Endothelial cell of umbilical vein (primary cell): ENCODE data around the gene NF2. TPM values are rescaled to one million over a fixed set of nuclear protein-coding genes. Genes with fewer than 3 reads are reported as not detected.

ENCODE experiments used
- BruUV-seq: library from RNA; stranded (reverse); fragments of 400-500 nt; replicated peaks from 2 replicates; lab custom pipeline; 2021; lab: Mats Ljungman, UMichigan
- CTCF ChIA-PET: fragments of 300-600, 350-600 bp; sonication (Branson Sonifier 250); formaldehyde crosslinking; loops from one replicate; lab custom pipeline; 2021; ENCODE audit warnings: antibody characterized with exemption, inconsistent platforms; lab: Charles Lee
- POLR2A ChIA-PET: fragments of 300-600, 350-600 bp; sonication (Branson Sonifier 250); formaldehyde crosslinking; loops from one replicate; lab custom pipeline; 2021; ENCODE audit warnings: antibody characterized with exemption, inconsistent platforms; lab: Charles Lee
- DNase-seq: peaks from one replicate; pipeline ENCODE4 v3.0.0-alpha.2; 2011; ENCODE audit warnings: low read depth, low spot score
- FAIRE-seq: peaks from 2 replicates; lab custom pipeline; 2011; peaks lifted over from hg19 to GRCh38; lab: Jason Lieb, UNC
- H2AFZ ChIP-seq: 2 replicates; pipeline ENCODE4 v1.6.0; 2012; ENCODE audit warnings: low read depth, low read length, control low read depth, inconsistent platforms
- H3K27ac ChIP-seq: 2 replicates; pipeline ENCODE4 v1.5.1; 2011; ENCODE audit warnings: low read depth, mild to moderate bottlenecking, control low read depth, low read length, moderate library complexity; ENCODE audit not compliant: insufficient read depth
- H3K27me3 ChIP-seq, 2 experiments: 2 replicates each; pipeline versions ENCODE4 v1.6.0 to v1.6.1; 2011; ENCODE audit warnings: low read length in 2 of 2, mixed read lengths in 1 of 2; ENCODE audit not compliant: control insufficient read depth in 2 of 2, insufficient read depth in 2 of 2
- H3K36me3 ChIP-seq, 2 experiments: 2 replicates in 1 of 2; 3 replicates in 1 of 2; pipeline ENCODE4 v1.5.1; 2011; ENCODE audit warnings: low read length in 2 of 2, mild to moderate bottlenecking in 1 of 2, moderate library complexity in 1 of 2; ENCODE audit not compliant: control insufficient read depth in 2 of 2, insufficient read depth in 2 of 2; ENCODE audit errors: extremely low read depth in 1 of 2
- H3K4me1 ChIP-seq: 3 replicates; pipeline ENCODE4 v1.5.1; 2011; ENCODE audit warnings: mild to moderate bottlenecking, low read length; ENCODE audit not compliant: control insufficient read depth, insufficient read depth; ENCODE audit errors: extremely low read depth
- H3K4me2 ChIP-seq: 2 replicates; pipeline ENCODE4 v1.6.1; 2011; ENCODE audit warnings: low read length, control low read depth, mixed read lengths; ENCODE audit not compliant: insufficient read depth
- H3K4me3 ChIP-seq, 3 experiments: fragments of 200-600 bp in 1 of 3; sonication (generic), shearing (Covaris generic) in 1 of 3; replicated peaks in 1 of 3; 2 replicates each; pipeline ENCODE4 v1.5.1; 2011 to 2016; ENCODE audit warnings: control low read depth in 3 of 3, low read length in 3 of 3, mild to moderate bottlenecking in 2 of 3, inconsistent platforms in 1 of 3, low read depth in 1 of 3, moderate library complexity in 1 of 3; ENCODE audit not compliant: insufficient read depth in 1 of 3
- H3K79me2 ChIP-seq: 2 replicates; pipeline ENCODE4 v1.6.0; 2012; ENCODE audit warnings: low read length, inconsistent platforms; ENCODE audit not compliant: control insufficient read depth, insufficient read depth
- H3K9ac ChIP-seq: replicated peaks from 2 replicates; pipeline ENCODE3; 2011; ENCODE audit warnings: low read length, control low read depth; ENCODE audit not compliant: insufficient read depth; ENCODE audit errors: extremely low read depth
- H3K9me1 ChIP-seq: replicated peaks from 3 replicates; pipeline ENCODE4 v1.6.0; 2011; ENCODE audit warnings: mild to moderate bottlenecking, low read length; ENCODE audit not compliant: control insufficient read depth, insufficient read depth; ENCODE audit errors: extremely low read depth
- H3K9me3 ChIP-seq: replicated peaks from 2 replicates; pipeline ENCODE4 v1.5.1; 2012; ENCODE audit warnings: low read length, inconsistent platforms; ENCODE audit not compliant: control insufficient read depth, insufficient read depth
- H4K20me1 ChIP-seq: replicated peaks from 2 replicates; pipeline ENCODE3; 2011; ENCODE audit warnings: mild to moderate bottlenecking, low read length; ENCODE audit not compliant: control insufficient read depth, insufficient read depth; ENCODE audit errors: extremely low read depth
- CTCF ChIP-seq, 2 donors: IDR thresholded peaks; 1 replicate in 1 of 2; 2 replicates in 1 of 2; pipeline ENCODE4 v1.5.1; 2011; ENCODE audit warnings: low read length in 2 of 2, mild to moderate bottlenecking in 2 of 2, moderate library complexity in 2 of 2, control low read depth in 1 of 2, inconsistent platforms in 1 of 2, low read depth in 1 of 2; ENCODE audit not compliant: insufficient read depth in 1 of 2; ENCODE audit errors: extremely low read depth in 1 of 2
- EZH2 ChIP-seq: IDR thresholded peaks from 2 replicates; pipeline ENCODE4 v1.6.1; 2012; ENCODE audit warnings: borderline replicate concordance, low read depth, mild to moderate bottlenecking, moderate library complexity, low read length, inconsistent platforms; ENCODE audit not compliant: severe bottlenecking
- FOS ChIP-seq: IDR thresholded peaks from 2 replicates; pipeline ENCODE4 v1.6.1; 2011; ENCODE audit warnings: mild to moderate bottlenecking, low read length, moderate library complexity, borderline replicate concordance; ENCODE audit not compliant: insufficient read depth
- GATA2 ChIP-seq: IDR thresholded peaks from 2 replicates; pipeline ENCODE4 v1.7.0; 2011; ENCODE audit warnings: low read depth, mild to moderate bottlenecking, moderate library complexity, mixed read lengths, low read length; ENCODE audit not compliant: insufficient read length, insufficient read depth
- JUN ChIP-seq: IDR thresholded peaks from 2 replicates; pipeline ENCODE4 v1.6.1; 2011; ENCODE audit warnings: borderline replicate concordance, low read depth; ENCODE audit not compliant: insufficient read length, insufficient read depth
- MAX ChIP-seq: IDR thresholded peaks from 2 replicates; pipeline ENCODE4 v1.6.1; 2011; ENCODE audit not compliant: insufficient read depth, insufficient read length
- MYC ChIP-seq: IDR thresholded peaks from one replicate; pipeline ENCODE4 v1.6.1; 2011; ENCODE audit warnings: mild to moderate bottlenecking, low read depth, low read length
- POLR2A ChIP-seq: IDR thresholded peaks from 2 replicates; pipeline ENCODE4 v1.6.1; 2012; ENCODE audit warnings: low read depth, mild to moderate bottlenecking, control low read depth, low read length
- POLR2AphosphoS5 ChIP-seq: IDR thresholded peaks from 2 replicates; pipeline ENCODE4 v1.6.1; 2012; ENCODE audit warnings: low read depth, mild to moderate bottlenecking, control low read depth, low read length, moderate library complexity; ENCODE audit not compliant: insufficient read depth
- dilution Hi-C: fragments of 300-500 bp; cut with MboI; formaldehyde crosslinking; loops from one replicate; pipeline ENCODE4 v1.15.0; 2019; ENCODE audit warnings: low sequenced_read_pairs; ENCODE audit not compliant: extremely low pct_ligation_motif_present
- intact Hi-C: fragments of 100-400 bp; cut with micrococcal nuclease; formaldehyde crosslinking; loops from one replicate; pipeline ENCODE4 v1.10.0; 2022
- polyA plus RNA-seq, 4 experiments: library from polyadenylated mRNA; depleted of rRNA in 3 of 4; stranded (reverse) in 3 of 4; unstranded in 1 of 4; fragments of >200 nt; gene quantifications; 2 replicates each; pipeline versions ENCODE4 v1.2.1 to v1.2.3, GENCODE V29; 2011 to 2012; ENCODE audit warnings: missing spikeins in 1 of 4
- total RNA-seq: library from RNA; stranded (reverse); gene quantifications from 2 replicates; pipeline ENCODE4 v1.2.3, GENCODE V29; 2021

NF2 gene
- total and polyA plus RNA-seq, 2 donors (not counting 3 experiments of a cell fraction or from before 2014, with no cell fraction given) = 27.8 to 115 TPM

- H4K20me1 ChIP-seq = no peaks in the 10 kb centered on the region
- no peaks in the 10 kb centered on the region for H3K4me1 ChIP-seq
- H3K27me3 ChIP-seq = no peaks in the 10 kb centered on the region
- no peaks in the 10 kb centered on the region for H3K79me2 ChIP-seq
- peaks cover 8 to 34% of the 10 kb centered on the region in 2 experiments for H3K36me3 ChIP-seq
- dilution Hi-C loops (no loop called here), intact Hi-C loops (no loop called here)
- H3K27ac ChIP-seq = no peak overlapping the region
- H3K9ac ChIP-seq = no peak overlapping the region
- H3K4me2 ChIP-seq = no peak overlapping the region
- no TSS peak for BruUV-seq
- H2AFZ ChIP-seq = no peak overlapping the region
- DNase-seq = no peak
- H3K9me3 ChIP-seq = no peaks in the 10 kb centered on the region
- no peak for FAIRE-seq
- TF ChIP-seq JUN (no peak), GATA2 (no peak), FOS (no peak), MAX (no peak), POLR2A (no peak), CTCF (IDR thresholded peaks at IDR 0.05; ENCODE audit: extremely low read depth in 1 of 2, insufficient read depth in 1 of 2, low read depth in 1 of 2, low read length in 2 of 2) (no peak), POLR2AphosphoS5 (no peak), EZH2 (no peak), MYC (no peak)
- no peak overlapping the region for H3K4me3 ChIP-seq
- no peaks in the 10 kb centered on the region for H3K9me1 ChIP-seq
- POLR2A ChIA-PET = no interaction called here
- CTCF ChIA-PET = interaction anchor here (1.3 to 1.6 kb wide), 6 partner anchors 10 to 418 kb away, joined by 3 to 5 read pairs (median 4); no protein-coding TSS in a partner anchor
These were observed 67.2 kb downstream of the NF2 start for GRCh38 chr22:29670626-29671025.
